HG03457 (cell line): ENCODE results near the gene PCNX4.

Experiments used
- ATAC-seq: cut with Tn5 transposase; IDR thresholded peaks from one replicate; pipeline ENCODE4 v1.9.1; 2021; ENCODE audit warnings: moderate number of reproducible peaks; ENCODE audit not compliant: unreplicated experiment

PCNX4 gene

GRCh38 chr14:60101786-60102185 lies 10.1 kb downstream of the PCNX4 start:
- ATAC-seq, result no peak

DNA sequence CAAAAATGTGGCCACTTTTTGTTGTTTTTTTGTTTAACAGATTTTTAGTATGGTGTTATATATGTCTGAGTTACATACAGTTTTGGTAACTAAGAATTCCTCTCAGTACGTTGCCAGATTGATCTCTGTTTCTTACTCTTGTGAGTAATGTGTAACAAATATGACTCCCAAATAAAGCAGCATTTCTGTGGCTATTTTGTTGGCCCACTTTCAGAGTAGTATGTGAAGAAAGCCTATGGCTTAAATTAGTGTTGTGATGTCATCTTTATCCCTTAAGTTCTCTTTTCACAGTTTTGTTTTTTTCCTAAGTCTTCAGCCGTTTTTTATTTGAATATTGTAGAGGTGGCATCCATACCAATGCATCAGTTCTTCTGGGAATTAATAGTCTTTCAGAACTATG lies 10.7 kb downstream of the PCNX4 start:
- no peak for ATAC-seq

- ATAC-seq, result no peak
These were observed 14.6 kb downstream of the PCNX4 start for GRCh38 chr14:60106339-60106738.

DNA sequence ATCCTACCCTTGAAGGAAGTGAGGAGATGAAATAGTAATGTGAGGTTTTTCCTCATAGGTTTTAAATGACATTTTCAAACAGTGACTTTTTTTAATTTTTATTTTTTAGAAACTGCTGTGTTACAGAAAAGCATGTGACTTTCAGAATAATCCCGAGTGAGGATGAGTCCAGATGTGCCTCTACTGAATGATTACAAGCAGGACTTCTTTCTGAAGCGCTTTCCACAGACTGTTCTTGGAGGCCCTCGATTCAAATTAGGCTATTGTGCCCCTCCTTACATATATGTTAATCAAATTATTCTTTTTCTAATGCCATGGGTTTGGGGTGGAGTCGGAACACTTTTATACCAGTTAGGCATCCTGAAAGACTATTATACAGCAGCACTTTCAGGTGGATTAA lies 15.8 kb downstream of the PCNX4 start:
- ATAC-seq, result no peak

DNA sequence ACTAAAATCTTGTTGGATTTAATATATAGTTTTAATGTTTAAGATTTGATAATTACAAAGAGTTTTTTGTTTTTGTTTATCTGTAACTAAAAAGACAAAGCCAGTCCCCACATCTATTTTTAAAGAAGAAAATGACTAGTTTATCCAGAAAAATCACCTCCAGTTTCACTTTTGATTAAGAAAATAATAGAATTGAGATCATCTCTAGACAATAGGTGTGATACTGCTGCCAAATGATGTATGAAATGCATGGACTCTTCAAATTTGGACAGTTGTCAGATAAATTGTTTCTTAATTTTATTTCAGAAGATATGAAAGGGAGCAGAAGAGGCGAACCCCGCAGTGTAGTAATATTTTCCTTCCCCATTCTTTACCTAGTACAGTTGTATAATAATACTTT lies 20.0 kb downstream of the PCNX4 start:
- no peak for ATAC-seq

DNA sequence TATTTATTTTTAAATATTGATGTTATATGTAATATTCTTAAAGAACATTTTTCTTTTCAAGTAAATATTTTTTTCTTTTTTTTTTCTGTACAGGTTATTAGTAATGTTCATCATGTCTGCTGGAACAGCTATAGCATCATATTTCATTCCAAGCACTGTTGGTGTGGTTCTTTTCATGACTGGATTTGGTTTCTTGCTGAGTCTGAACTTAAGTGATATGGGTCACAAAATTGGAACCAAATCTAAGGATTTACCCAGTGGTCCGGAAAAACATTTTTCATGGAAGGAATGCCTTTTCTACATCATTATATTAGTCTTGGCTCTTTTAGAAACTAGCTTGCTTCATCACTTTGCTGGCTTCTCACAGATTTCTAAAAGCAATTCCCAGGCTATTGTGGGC lies 23.2 kb downstream of the PCNX4 start:
- ATAC-seq, result no peak

- ATAC-seq, result no peak
These were observed 24.5 kb downstream of the PCNX4 start for GRCh38 chr14:60116181-60116580.

DNA sequence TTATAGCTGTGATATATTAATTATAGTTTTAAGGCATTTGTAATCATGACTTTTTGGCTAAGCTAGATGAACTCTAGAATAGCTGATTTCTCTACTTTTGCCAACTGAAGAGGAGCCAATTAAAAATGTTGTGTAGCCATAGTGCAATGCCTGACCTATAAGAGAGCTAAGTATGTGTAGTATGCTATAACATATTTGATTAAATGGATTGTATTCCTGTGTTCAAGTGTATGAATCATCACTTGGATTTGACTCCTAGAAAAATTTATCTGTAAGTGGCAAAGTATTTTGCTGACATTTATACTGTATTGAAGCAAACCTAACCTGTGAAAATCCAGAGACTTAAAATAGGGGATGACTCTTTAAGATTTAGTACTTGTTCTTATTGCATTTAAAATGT lies 34.2 kb downstream of the PCNX4 start:
- no peak for ATAC-seq

DNA sequence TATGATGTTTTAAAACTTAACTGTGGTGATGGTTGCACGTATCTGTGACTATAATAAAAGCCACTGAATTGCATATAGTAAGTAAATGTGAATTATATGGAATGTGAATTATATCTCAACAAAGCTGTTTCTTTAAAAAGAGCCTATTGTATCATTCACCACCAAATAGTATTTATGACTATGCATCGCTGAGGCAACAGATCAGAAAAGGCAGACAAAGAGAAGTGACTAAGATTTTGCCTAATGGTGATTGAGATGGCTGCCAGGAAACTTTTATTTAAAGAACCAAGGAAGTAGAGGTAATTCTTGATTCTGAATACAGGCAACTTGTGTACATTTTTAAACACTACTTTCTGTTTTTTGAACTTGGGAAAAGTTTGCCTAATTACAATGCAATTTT lies 41.8 kb downstream of the PCNX4 start:
- no peak for ATAC-seq

DNA sequence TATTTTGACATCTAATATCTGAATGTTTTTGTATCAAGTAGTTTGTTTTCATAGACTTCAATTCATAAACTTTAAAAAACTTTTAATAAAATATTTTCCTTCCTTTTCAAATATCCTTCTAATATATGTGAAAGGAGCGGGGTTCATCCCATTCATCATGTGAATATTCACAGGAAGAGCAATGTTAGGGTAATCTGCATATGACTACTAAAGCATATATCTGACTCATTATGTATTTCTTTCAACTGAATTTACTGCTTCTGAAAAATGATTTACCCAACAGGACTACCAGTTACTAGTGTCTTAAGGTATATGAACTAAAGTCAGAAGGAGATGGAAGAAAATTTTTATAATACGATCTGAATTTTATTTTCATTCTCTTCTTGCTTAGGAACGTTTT lies 43.0 kb downstream of the PCNX4 start:
- ATAC-seq, result no peak

DNA sequence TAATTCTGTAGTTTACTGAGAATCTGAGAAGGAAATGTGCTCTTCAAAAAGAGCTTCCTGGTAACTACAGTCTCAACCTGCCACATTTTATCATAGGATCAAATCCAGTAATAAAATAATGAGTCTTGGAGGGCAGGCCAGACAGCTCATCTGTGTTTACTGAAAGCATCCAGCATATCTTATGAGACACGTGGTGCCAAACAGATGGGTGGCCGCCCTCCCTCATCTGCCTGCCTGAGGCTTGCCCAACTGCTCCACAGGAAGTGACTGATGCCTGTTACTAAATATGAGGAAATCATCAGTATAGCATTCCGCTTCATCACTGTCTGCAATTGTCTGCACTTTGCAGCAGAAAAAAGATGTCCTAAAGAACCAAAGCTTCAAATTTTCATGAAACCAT lies 60.0 kb downstream of the PCNX4 start:
- ATAC-seq, result peak; percentile 89

GRCh38 chr14:60153991-60154390 lies 62.3 kb downstream of the PCNX4 start:
- ATAC-seq, result no peak

DNA sequence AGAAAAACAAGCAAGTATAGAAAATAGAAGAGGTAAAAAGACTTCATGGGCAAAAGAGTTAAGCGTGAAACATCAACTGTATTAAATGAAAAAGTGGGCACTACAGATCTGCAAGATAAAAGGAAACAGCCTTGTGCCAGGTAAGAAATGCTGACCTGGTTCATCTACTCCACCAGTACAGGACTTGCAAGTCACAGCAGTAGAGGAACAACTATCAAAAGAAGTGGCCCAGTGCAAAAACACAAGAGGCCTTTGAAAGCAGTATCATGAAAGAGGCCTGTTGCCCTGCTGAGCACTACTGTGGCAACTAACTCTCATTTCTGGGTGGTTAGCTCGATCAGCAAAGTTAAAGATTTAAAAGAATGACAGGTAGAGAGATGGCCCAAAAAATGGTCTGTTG lies 62.9 kb downstream of the PCNX4 start:
- ATAC-seq, result no peak

- ATAC-seq, result no peak
These were observed 68.7 kb downstream of the PCNX4 start for GRCh38 chr14:60160422-60160821.

- no peak for ATAC-seq
These were observed 69.7 kb downstream of the PCNX4 start for GRCh38 chr14:60161196-60162107.

DNA sequence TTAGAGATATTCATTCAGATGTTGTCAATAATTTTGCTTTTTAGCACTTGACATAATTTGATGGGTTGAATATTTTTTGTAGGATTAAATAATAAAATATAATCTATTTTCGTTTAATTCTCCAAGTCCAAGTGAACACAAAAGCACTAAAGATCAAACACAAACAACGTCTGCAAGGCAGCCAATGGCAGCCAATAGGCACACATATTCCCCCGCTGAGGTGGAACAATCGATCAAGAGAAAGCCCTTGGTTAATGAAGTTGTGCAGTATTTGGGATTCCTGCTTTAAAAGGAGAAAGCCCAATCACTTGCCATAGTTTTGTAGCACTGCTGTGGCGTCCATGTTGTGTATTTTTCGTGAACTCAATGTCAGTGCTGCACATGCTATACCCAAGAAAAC lies 72.0 kb downstream of the PCNX4 start:
- ATAC-seq, result no peak

GRCh38 chr14:60164404-60164711 lies 72.6 kb downstream of the PCNX4 start:
- ATAC-seq, result no peak

DNA sequence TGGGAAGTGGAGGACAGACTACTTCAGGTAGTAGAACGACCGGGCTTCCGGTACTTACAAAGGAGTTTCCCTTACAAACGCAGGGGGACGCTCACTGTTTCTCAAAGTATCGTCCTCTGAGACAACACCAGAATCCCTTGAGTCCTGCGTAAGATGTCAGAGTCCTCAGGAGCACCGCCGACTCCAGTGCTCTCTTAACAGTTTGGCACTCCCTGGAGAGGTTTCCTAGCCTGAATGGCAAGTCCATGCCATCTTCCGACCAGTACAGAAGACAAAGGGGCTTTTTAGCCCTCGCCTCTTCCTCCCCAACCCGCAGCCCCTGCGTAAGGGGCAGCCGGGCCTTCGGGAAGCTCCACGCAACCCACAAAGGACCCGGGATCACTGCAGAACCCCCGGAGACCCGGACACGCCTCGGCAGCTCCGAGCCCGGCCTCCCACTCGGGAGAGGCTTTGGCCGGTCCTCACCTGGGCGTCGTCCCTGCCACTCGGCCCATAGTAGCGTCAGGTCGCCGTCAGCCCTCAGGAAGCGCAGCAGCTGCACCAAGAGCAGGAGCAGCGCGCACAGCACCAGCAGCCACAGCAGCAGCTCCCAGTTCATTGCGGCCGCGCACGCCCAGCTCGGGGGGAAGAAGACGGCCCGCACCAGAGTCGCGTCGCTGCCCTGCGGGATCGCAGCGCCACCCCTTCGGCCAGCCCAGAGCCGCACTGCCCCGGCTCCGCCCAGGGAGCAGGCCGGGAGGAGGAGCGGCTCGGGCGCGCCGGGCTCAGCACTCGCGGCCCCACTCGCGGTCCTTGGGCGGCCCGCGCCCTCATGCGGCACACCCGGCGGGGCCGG lies 73.2 kb downstream of the PCNX4 start, which contains the start of gene DHRS7:
DHRS7 (minus strand) TSS at position 687 of the 835 bp plus-strand sequence; CDS start at position 598, 89 bp downstream.
- ATAC-seq, result peak; percentile 87

GRCh38 chr14:60165547-60165876 lies 73.8 kb downstream of the PCNX4 start:
- ATAC-seq, result peak; percentile 4

GRCh38 chr14:60166142-60166541 lies 74.4 kb downstream of the PCNX4 start:
- ATAC-seq, result no peak

GRCh38 chr14:60169722-60170121 lies 78.0 kb downstream of the PCNX4 start:
- ATAC-seq, result no peak

DNA sequence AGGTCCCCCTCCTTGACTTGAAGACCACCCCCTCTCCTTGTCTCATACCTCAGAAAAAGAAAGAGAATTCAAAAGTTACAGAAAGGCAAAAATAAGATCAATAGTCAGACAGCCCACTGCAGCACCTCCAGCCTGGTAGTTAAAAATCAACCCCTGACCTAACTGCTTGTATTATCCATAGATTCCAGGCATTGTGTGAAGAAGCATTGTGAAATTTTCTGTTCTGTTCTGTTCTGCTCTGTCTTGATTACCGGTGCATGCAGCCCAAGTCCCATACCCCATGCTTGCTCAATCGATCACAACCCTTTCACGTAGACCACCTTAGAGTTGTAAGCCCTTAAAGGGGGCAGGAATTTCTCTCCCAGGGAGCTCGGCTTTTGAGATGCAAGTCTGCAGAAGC lies 79.2 kb downstream of the PCNX4 start:
- ATAC-seq, result no peak
